ENCODE results near the gene VPS13C.

Gene VPS13C

GRCh38 chr15:61812476-61812875 is 247.8 kb downstream of the VPS13C start:
- no peak for DNase-seq (ENCODE audit: low read depth)
- TF ChIP-seq, protein P1, sequence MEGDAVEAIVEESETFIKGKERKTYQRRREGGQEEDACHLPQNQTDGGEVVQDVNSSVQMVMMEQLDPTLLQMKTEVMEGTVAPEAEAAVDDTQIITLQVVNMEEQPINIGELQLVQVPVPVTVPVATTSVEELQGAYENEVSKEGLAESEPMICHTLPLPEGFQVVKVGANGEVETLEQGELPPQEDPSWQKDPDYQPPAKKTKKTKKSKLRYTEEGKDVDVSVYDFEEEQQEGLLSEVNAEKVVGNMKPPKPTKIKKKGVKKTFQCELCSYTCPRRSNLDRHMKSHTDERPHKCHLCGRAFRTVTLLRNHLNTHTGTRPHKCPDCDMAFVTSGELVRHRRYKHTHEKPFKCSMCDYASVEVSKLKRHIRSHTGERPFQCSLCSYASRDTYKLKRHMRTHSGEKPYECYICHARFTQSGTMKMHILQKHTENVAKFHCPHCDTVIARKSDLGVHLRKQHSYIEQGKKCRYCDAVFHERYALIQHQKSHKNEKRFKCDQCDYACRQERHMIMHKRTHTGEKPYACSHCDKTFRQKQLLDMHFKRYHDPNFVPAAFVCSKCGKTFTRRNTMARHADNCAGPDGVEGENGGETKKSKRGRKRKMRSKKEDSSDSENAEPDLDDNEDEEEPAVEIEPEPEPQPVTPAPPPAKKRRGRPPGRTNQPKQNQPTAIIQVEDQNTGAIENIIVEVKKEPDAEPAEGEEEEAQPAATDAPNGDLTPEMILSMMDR (IDR thresholded peaks at IDR 0.05; ENCODE audit: control insufficient read depth, extremely low read depth, insufficient read depth), result no peak
- no peak overlapping the region for H3K4me3 ChIP-seq (ENCODE audit: low read depth, low read length)

- no peak overlapping the region for H3K4me3 ChIP-seq (ENCODE audit: low read depth, low read length)
- TF ChIP-seq, protein P1 (IDR thresholded peaks at IDR 0.05; ENCODE audit: control insufficient read depth, extremely low read depth, insufficient read depth), result no peak
- no peak for DNase-seq (ENCODE audit: low read depth)
These were observed 248.3 kb downstream of the VPS13C start for GRCh38 chr15:61811952-61812351.

- H3K4me3 ChIP-seq (ENCODE audit: low read depth, low read length), result no peak overlapping the region
- no peak for DNase-seq (ENCODE audit: low read depth)
- TF ChIP-seq, protein P1 (IDR thresholded peaks at IDR 0.05; ENCODE audit: control insufficient read depth, extremely low read depth, insufficient read depth), result no peak
These were observed 251.0 kb downstream of the VPS13C start for GRCh38 chr15:61809216-61809615.

- DNase-seq (ENCODE audit: low read depth), result no peak
- no peak overlapping the region for H3K4me3 ChIP-seq (ENCODE audit: low read depth, low read length)
- TF ChIP-seq, protein P1 (IDR thresholded peaks at IDR 0.05; ENCODE audit: control insufficient read depth, extremely low read depth, insufficient read depth), result no peak
These were observed 252.8 kb downstream of the VPS13C start for GRCh38 chr15:61807281-61807929.
